AG04450 (cell line): ENCODE data around the gene COL20A1. TPM values are rescaled to one million over a fixed set of nuclear protein-coding genes. Genes with fewer than 3 reads are reported as not detected.

Experiments used
- CTCF ChIA-PET: fragments of 300-600, 350-600 bp; formaldehyde crosslinking; extraction: SDS; loops from one replicate; lab custom pipeline; 2022; ENCODE audit warnings: antibody characterized with exemption, inconsistent platforms; lab: Charles Lee
- POLR2A ChIA-PET: fragments of 350-600 bp; formaldehyde crosslinking; extraction: SDS; loops from one replicate; lab custom pipeline; 2021; ENCODE audit warnings: antibody characterized with exemption, inconsistent platforms; lab: Yijun Ruan, JAX
- DNase-seq: peaks from one replicate; pipeline ENCODE4 v3.0.0-alpha.2; 2011; ENCODE audit warnings: low read depth, low spot score
- H3K27ac ChIP-seq: one replicate; pipeline ENCODE4 v1.5.1; 2012; ENCODE audit warnings: low read depth, low read length, control low read depth
- H3K27me3 ChIP-seq: one replicate; pipeline ENCODE4 v1.6.0; 2012; ENCODE audit warnings: low read length; ENCODE audit not compliant: control insufficient read depth, insufficient read depth
- H3K4me3 ChIP-seq: 2 replicates; pipeline ENCODE4 v1.5.1; 2011; ENCODE audit warnings: mild to moderate bottlenecking, low read depth, low read length, control low read depth
- H3K9me3 ChIP-seq: 2 replicates; pipeline ENCODE4 v1.5.1; 2012; ENCODE audit warnings: low read length; ENCODE audit not compliant: control insufficient read depth, insufficient read depth
- CTCF ChIP-seq: IDR thresholded peaks from 2 replicates; pipeline ENCODE4 v1.5.1; 2011; ENCODE audit warnings: low read depth, low read length, control low read depth, inconsistent platforms
- polyA plus RNA-seq: library from polyadenylated mRNA; depleted of rRNA; stranded (reverse); fragments of >200 nt; gene quantifications from 2 replicates; pipeline ENCODE4 v1.2.3, GENCODE V29; 2011

Gene COL20A1
- polyA plus RNA-seq, 1 experiment = not detected

- DNase-seq = no peak
- no peaks in the 10 kb centered on the region for H3K27me3 ChIP-seq
- no peak overlapping the region for H3K27ac ChIP-seq
- ChIA-PET CTCF (no interaction called here), POLR2A (no interaction called here)
- no peak for TF ChIP-seq CTCF
- peaks cover 88% of the 10 kb centered on the region for H3K9me3 ChIP-seq
- H3K4me3 ChIP-seq = no peak overlapping the region
Observed at GRCh38 chr20:63352811-63353221, 59.8 kb downstream of the COL20A1 start.

GRCh38 chr20:63354636-63355350 lies 61.8 kb downstream of the COL20A1 start:
- H3K4me3 ChIP-seq = no peak overlapping the region
- H3K9me3 ChIP-seq = peaks cover 86% of the 10 kb centered on the region
- TF ChIP-seq CTCF = no peak
- DNase-seq = no peak
- H3K27me3 ChIP-seq = no peaks in the 10 kb centered on the region
- no peak overlapping the region for H3K27ac ChIP-seq
- CTCF ChIA-PET = no interaction called here
- POLR2A ChIA-PET = no interaction called here

- Histone ChIP-seq H3K4me3 (no peak overlapping the region), H3K9me3 (peaks cover 75% of the 10 kb centered on the region), H3K27me3 (peaks cover 3% of the 10 kb centered on the region), H3K27ac (no peak overlapping the region)
- CTCF ChIA-PET = no interaction called here
- no peak for DNase-seq
- POLR2A ChIA-PET = no interaction called here
- no peak for TF ChIP-seq CTCF
Observed at GRCh38 chr20:63355781-63356295, 62.9 kb downstream of the COL20A1 start.

- no peak for TF ChIP-seq CTCF
- ChIA-PET CTCF (interaction anchor here (0.5 kb wide), 1 partner anchor 346 kb away, joined by 4 read pairs; no protein-coding TSS in a partner anchor), POLR2A (no interaction called here)
- Histone ChIP-seq H3K27me3 (peaks cover 4% of the 10 kb centered on the region), H3K9me3 (peaks cover 71% of the 10 kb centered on the region), H3K4me3 (no peak overlapping the region), H3K27ac (no peak overlapping the region)
- no peak for DNase-seq
Observed at GRCh38 chr20:63356511-63356910, 63.5 kb downstream of the COL20A1 start.
